BE2C (cell line): Measurements from ENCODE around the gene COL6A3.

Experiments
- DNase-seq: peaks from one replicate; pipeline ENCODE4 v3.0.0-alpha.2; 2020
- H3K27me3 ChIP-seq: fragments of 250-450 bp; sonication (Bioruptor Pico); 2 replicates; pipeline ENCODE4 v1.5.1; 2020; ENCODE audit warnings: mild to moderate bottlenecking
- H3K36me3 ChIP-seq: fragments of 250-450 bp; sonication (Bioruptor Pico); 2 replicates; pipeline ENCODE4 v1.5.1; 2020; ENCODE audit warnings: mild to moderate bottlenecking
- H3K4me1 ChIP-seq: fragments of 250-450 bp; sonication (Bioruptor Pico); 2 replicates; pipeline ENCODE4 v1.5.1; 2020
- H3K4me3 ChIP-seq: 2 replicates; pipeline ENCODE4 v1.5.1; 2011; ENCODE audit warnings: low read depth, low read length
- H3K9me3 ChIP-seq: fragments of 250-450 bp; sonication (Bioruptor Pico); 2 replicates; pipeline ENCODE4 v1.5.1; 2020
- CTCF ChIP-seq: IDR thresholded peaks from 2 replicates; pipeline ENCODE4 v1.5.1; 2012; ENCODE audit warnings: mild to moderate bottlenecking, low read depth, low read length

The COL6A3 gene

DNA sequence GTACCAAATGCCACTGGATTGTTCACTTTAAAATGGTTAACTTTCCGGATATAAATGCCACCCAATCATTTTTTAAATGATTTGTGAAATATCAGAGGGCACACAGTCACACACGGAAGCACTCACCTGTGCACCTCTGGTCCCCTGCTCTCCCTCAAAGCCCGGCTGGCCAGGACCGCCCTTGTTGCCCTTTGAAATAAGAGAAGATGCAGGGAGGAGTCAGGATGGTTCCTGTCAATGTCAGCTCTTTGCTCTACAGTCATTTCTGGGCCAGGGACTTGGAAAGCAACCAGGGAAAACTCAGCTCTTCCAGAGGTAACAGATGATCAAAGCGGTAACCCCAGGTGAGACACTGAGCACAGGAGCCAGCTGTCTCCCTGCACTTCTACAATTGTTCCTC, 60.7 kb downstream of the COL6A3 start:
- H3K4me1 ChIP-seq: no peaks in the 10 kb centered on the region
- no peaks in the 10 kb centered on the region for H3K27me3 ChIP-seq
- no peak for DNase-seq
- H3K36me3 ChIP-seq: no peaks in the 10 kb centered on the region
- H3K4me3 ChIP-seq: no peak overlapping the region
- no peak for TF ChIP-seq CTCF
- H3K9me3 ChIP-seq: no peaks in the 10 kb centered on the region

- Histone ChIP-seq H3K4me1 (no peaks in the 10 kb centered on the region), H3K9me3 (no peaks in the 10 kb centered on the region), H3K4me3 (no peak overlapping the region), H3K27me3 (no peaks in the 10 kb centered on the region), H3K36me3 (no peaks in the 10 kb centered on the region)
- no peak for TF ChIP-seq CTCF
- DNase-seq: no peak
These were observed 61.6 kb downstream of the COL6A3 start for GRCh38 chr2:237352279-237352845.

- Histone ChIP-seq H3K36me3 (no peaks in the 10 kb centered on the region), H3K9me3 (no peaks in the 10 kb centered on the region), H3K4me1 (peaks cover 3% of the 10 kb centered on the region; the same call in 1 of the 2 replicates), H3K4me3 (no peak overlapping the region), H3K27me3 (no peaks in the 10 kb centered on the region)
- no peak for TF ChIP-seq CTCF
- no peak for DNase-seq
These were observed 62.2 kb downstream of the COL6A3 start for GRCh38 chr2:237351796-237352195.

- H3K4me1 ChIP-seq: peaks cover 10% of the 10 kb centered on the region
- no peaks in the 10 kb centered on the region for H3K9me3 ChIP-seq
- H3K27me3 ChIP-seq: no peaks in the 10 kb centered on the region
- DNase-seq: no peak
- H3K4me3 ChIP-seq: no peak overlapping the region
- no peak for TF ChIP-seq CTCF
- no peaks in the 10 kb centered on the region for H3K36me3 ChIP-seq
These were observed 62.9 kb downstream of the COL6A3 start for GRCh38 chr2:237351046-237351445.

DNA sequence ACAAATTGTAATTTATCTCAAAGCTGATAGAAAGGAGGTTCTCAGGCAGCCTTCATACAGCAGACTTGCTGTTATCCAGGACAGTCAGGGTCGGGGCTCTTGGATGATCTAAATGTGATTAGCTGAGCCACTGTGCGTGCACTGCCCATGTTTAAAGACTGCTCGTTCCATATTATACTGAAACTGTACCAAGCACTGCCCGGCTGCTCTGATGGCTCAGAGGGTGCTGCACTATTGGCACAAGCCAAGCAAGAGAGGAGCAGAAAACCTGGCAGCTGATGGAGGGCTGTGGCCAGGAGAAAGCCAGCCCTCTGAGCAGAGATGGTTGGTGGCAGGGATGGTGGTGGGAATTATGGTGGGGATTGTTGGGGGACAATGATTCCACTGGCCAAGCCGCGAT, 63.4 kb downstream of the COL6A3 start:
- no peaks in the 10 kb centered on the region for H3K36me3 ChIP-seq

More for the DNA sequence above, 63.4 kb downstream of the COL6A3 start:
- Histone ChIP-seq H3K4me1 (peaks cover 11% of the 10 kb centered on the region), H3K27me3 (no peaks in the 10 kb centered on the region), H3K9me3 (no peaks in the 10 kb centered on the region), H3K4me3 (no peak overlapping the region)
- no peak for TF ChIP-seq CTCF
- no peak for DNase-seq
